Liver (tissue), 9 donors: Measurements from ENCODE around the gene GNAI3. TPM values are rescaled to one million over a fixed set of nuclear protein-coding genes. Genes with fewer than 3 reads are reported as not detected.

Experiments used
- DNase-seq: peaks from one replicate; pipeline ENCODE4 v3.0.0-alpha.2; 2017; ENCODE audit warnings: low spot score
- H3K27ac ChIP-seq, 2 donors: one replicate each; pipeline ENCODE4 v1.7.0; 2013; ENCODE audit warnings: inconsistent platforms in 2 of 2, low read length in 2 of 2, control low read depth in 1 of 2, low read depth in 1 of 2, mild to moderate bottlenecking in 1 of 2
- H3K27me3 ChIP-seq, 4 donors: one replicate each; pipeline versions ENCODE4 v1.6.1 to v1.7.0; 2013; ENCODE audit warnings: low read length in 3 of 4, inconsistent platforms in 1 of 4, mild to moderate bottlenecking in 1 of 4, moderate library complexity in 1 of 4; ENCODE audit not compliant: control insufficient read depth in 4 of 4, insufficient read depth in 4 of 4
- H3K36me3 ChIP-seq, 4 donors: one replicate each; pipeline versions ENCODE4 v1.6.1 to v1.7.0; 2013; ENCODE audit warnings: low read length in 3 of 4, mild to moderate bottlenecking in 3 of 4, low read depth in 1 of 4, moderate library complexity in 1 of 4; ENCODE audit not compliant: control insufficient read depth in 4 of 4, insufficient read depth in 3 of 4
- H3K4me1 ChIP-seq, 4 donors: one replicate each; pipeline versions ENCODE4 v1.6.1 to v1.7.0; 2013; ENCODE audit warnings: low read length in 3 of 4, mild to moderate bottlenecking in 3 of 4, moderate library complexity in 1 of 4; ENCODE audit not compliant: control insufficient read depth in 4 of 4, insufficient read depth in 4 of 4
- H3K4me3 ChIP-seq, 3 donors: one replicate each; pipeline versions ENCODE4 v1.6.1 to v1.7.0; 2013; ENCODE audit warnings: low read length in 3 of 3, control low read depth in 1 of 3, low read depth in 1 of 3, mild to moderate bottlenecking in 1 of 3
- H3K9ac ChIP-seq, 2 donors: one replicate each; pipeline ENCODE4 v1.7.0; 2013; ENCODE audit warnings: low read length in 2 of 2, mild to moderate bottlenecking in 2 of 2, moderate library complexity in 2 of 2, control low read depth in 1 of 2, low read depth in 1 of 2
- H3K9me3 ChIP-seq, 4 donors: one replicate each; pipeline versions ENCODE4 v1.6.1 to v1.7.0; 2013; ENCODE audit warnings: low read length in 3 of 4; ENCODE audit not compliant: control insufficient read depth in 4 of 4
- ATF3 ChIP-seq: IDR thresholded peaks from 2 replicates; pipeline ENCODE4 v1.6.1; 2016; ENCODE audit warnings: antibody characterized with exemption
- CTCF ChIP-seq: fragments of 150-350 bp; IDR thresholded peaks from 2 replicates; pipeline ENCODE4 v1.5.1; 2017; ENCODE audit warnings: improper control_type of control experiment, low read depth, low read length; ENCODE audit not compliant: missing input control
- EGR1 ChIP-seq, 2 donors: IDR thresholded peaks; 2 replicates each; pipeline ENCODE4 v1.6.1; 2016 to 2018; ENCODE audit warnings: antibody characterized with exemption in 2 of 2, low read depth in 2 of 2
- FOXA1 ChIP-seq: IDR thresholded peaks from 2 replicates; pipeline ENCODE4 v1.6.1; 2016; ENCODE audit warnings: antibody characterized with exemption
- FOXA2 ChIP-seq: IDR thresholded peaks from 2 replicates; pipeline ENCODE4 v1.6.1; 2016; ENCODE audit warnings: antibody characterized with exemption
- GABPA ChIP-seq, 2 donors: IDR thresholded peaks in 1 of 2; conservative IDR thresholded peaks in 1 of 2; 2 replicates each; pipeline ENCODE4 v1.6.1; 2016; ENCODE audit warnings: antibody characterized with exemption in 2 of 2, mild to moderate bottlenecking in 1 of 2, moderate library complexity in 1 of 2
- HNF4A ChIP-seq, 2 donors: conservative IDR thresholded peaks; 2 replicates each; pipeline ENCODE4 v1.6.1; 2016; ENCODE audit warnings: antibody characterized with exemption in 2 of 2, mild to moderate bottlenecking in 2 of 2
- HNF4G ChIP-seq: IDR thresholded peaks from 2 replicates; pipeline ENCODE4 v1.6.1; 2016; ENCODE audit warnings: antibody characterized with exemption
- JUND ChIP-seq, 2 donors: IDR thresholded peaks; 2 replicates each; pipeline ENCODE4 v1.6.1; 2016; ENCODE audit warnings: antibody characterized with exemption in 2 of 2
- MAX ChIP-seq: IDR thresholded peaks from 2 replicates; pipeline ENCODE4 v1.6.1; 2016; ENCODE audit warnings: antibody characterized with exemption
- NR2F2 ChIP-seq: IDR thresholded peaks from 2 replicates; pipeline ENCODE4 v1.6.1; 2016; ENCODE audit warnings: antibody characterized with exemption
- RAD21 ChIP-seq, 2 donors: IDR thresholded peaks; 2 replicates each; pipeline ENCODE4 v1.6.1; 2016; ENCODE audit warnings: antibody characterized with exemption in 2 of 2, mild to moderate bottlenecking in 2 of 2
- REST ChIP-seq: IDR thresholded peaks from 2 replicates; pipeline ENCODE4 v1.6.1; 2016; ENCODE audit warnings: antibody characterized with exemption, mild to moderate bottlenecking
- RXRA ChIP-seq, 2 donors: IDR thresholded peaks; 2 replicates each; pipeline ENCODE4 v1.6.1; 2017 to 2018; ENCODE audit warnings: antibody characterized with exemption in 2 of 2, mild to moderate bottlenecking in 1 of 2
- SP1 ChIP-seq: IDR thresholded peaks from 2 replicates; pipeline ENCODE4 v1.6.1; 2018; ENCODE audit warnings: antibody characterized with exemption, mild to moderate bottlenecking
- TAF1 ChIP-seq: conservative IDR thresholded peaks from 2 replicates; pipeline ENCODE4 v1.6.1; 2016; ENCODE audit warnings: antibody characterized with exemption, mild to moderate bottlenecking
- YY1 ChIP-seq: IDR thresholded peaks from 2 replicates; pipeline ENCODE4 v1.6.1; 2016; ENCODE audit warnings: antibody characterized with exemption, mild to moderate bottlenecking
- ZBTB33 ChIP-seq: IDR thresholded peaks from 2 replicates; pipeline ENCODE4 v1.6.1; 2016; ENCODE audit warnings: antibody characterized with exemption
- WGBS: extraction: QIAGEN DNeasy Blood & Tissue Kit; methylation state at CpG from one replicate; pipeline ENCODE4 v1.1.7; 2013; 5-methylcytosine and 5-hydroxymethylcytosine counted together
- polyA plus RNA-seq, 2 donors: library from polyadenylated mRNA; stranded (reverse) in 1 of 2; unstranded in 1 of 2; fragments of 200-250 nt in 1 of 2; fragments of >200 nt in 1 of 2; fragmentation: Nextera tagmentation in 1 of 2; extraction: Ambion mirVana in 1 of 2; gene quantifications; one replicate each; pipeline versions ENCODE4 v1.2.1 to v1.2.3, GENCODE V29; 2013 to 2015
- total RNA-seq, 2 donors: library from RNA; depleted of rRNA; stranded (reverse); fragments of >200 nt; gene quantifications; one replicate each; pipeline ENCODE4 v1.2.3, GENCODE V29; 2014
- donor health status: healthy.
- donor health status: healthy.
- donor health status: healthy.
- donor health status: healthy.
- donor health status: healthy.

GNAI3 gene
- total and polyA plus RNA-seq, 4 donors, result 1.9 to 6.5 (median 4.3) TPM

GRCh38 chr1:109556563-109556962 lies 8.1 kb downstream of the GNAI3 start:
- WGBS, result 96% methylated on average over 2 of the region's 2 CpGs
- Histone ChIP-seq H3K4me1 (peaks cover 0 to 9% (median 0%) of the 10 kb centered on the region in 4 donors), H3K27ac (no peak overlapping the region), H3K9me3 (no peaks in the 10 kb centered on the region), H3K4me3 (no peak overlapping the region), H3K36me3 (no peaks in the 10 kb centered on the region), H3K27me3 (no peaks in the 10 kb centered on the region), H3K9ac (no peak overlapping the region)
- no peak for DNase-seq
- TF ChIP-seq YY1 (no peak), EGR1 (IDR thresholded peaks at IDR 0.05; ENCODE audit: low read depth in 2 of 2) (no peak), MAX (no peak), TAF1 (no peak), JUND (IDR thresholded peaks at IDR 0.05) (no peak), RAD21 (IDR thresholded peaks at IDR 0.05) (no peak), FOXA1 (no peak), ZBTB33 (no peak), SP1 (no peak), RXRA (IDR thresholded peaks at IDR 0.05) (no peak), HNF4G (no peak), FOXA2 (no peak), ATF3 (no peak), GABPA (IDR thresholded peaks at IDR 0.05 in 1 of 2, conservative IDR thresholded peaks at IDR 0.05 in 1 of 2) (no peak), REST (no peak)

GRCh38 chr1:109557520-109557919 lies 9.1 kb downstream of the GNAI3 start:
- Histone ChIP-seq H3K27ac (no peak overlapping the region), H3K9ac (no peak overlapping the region), H3K27me3 (no peaks in the 10 kb centered on the region), H3K4me3 (no peak overlapping the region), H3K36me3 (no peaks in the 10 kb centered on the region), H3K4me1 (peaks cover 0 to 14% (median 0%) of the 10 kb centered on the region in 4 donors), H3K9me3 (no peaks in the 10 kb centered on the region)
- no peak for DNase-seq
- WGBS, result 92% methylated on average over 5 of the region's 5 CpGs
- TF ChIP-seq EGR1 (IDR thresholded peaks at IDR 0.05; ENCODE audit: low read depth in 2 of 2), result no peak
- no peak for TF ChIP-seq TAF1
- TF ChIP-seq NR2F2, result no peak
- TF ChIP-seq HNF4A (conservative IDR thresholded peaks at IDR 0.05), result no peak
- TF ChIP-seq FOXA2, result no peak
- TF ChIP-seq YY1, result no peak
- TF ChIP-seq MAX, result no peak
- TF ChIP-seq SP1, result no peak
- TF ChIP-seq CTCF, result no peak
- TF ChIP-seq HNF4G, result no peak
- no peak for TF ChIP-seq ZBTB33
- TF ChIP-seq RXRA (IDR thresholded peaks at IDR 0.05), result no peak
- no peak for TF ChIP-seq RAD21 (IDR thresholded peaks at IDR 0.05)
- TF ChIP-seq ATF3, result no peak
- no peak for TF ChIP-seq JUND (IDR thresholded peaks at IDR 0.05)
- TF ChIP-seq GABPA (IDR thresholded peaks at IDR 0.05 in 1 of 2, conservative IDR thresholded peaks at IDR 0.05 in 1 of 2), result no peak
